Heart left ventricle (tissue), 13 donors: ENCODE measurements around the gene NPPB.

Source experiments
- CTCF ChIP-seq, 12 donors: fragments of 200-600 bp; sonication (generic) in 4 of 12; IDR thresholded peaks; one replicate each; pipeline versions ENCODE4 v1.5.0 to v1.8.0; 2018 to 2022; ENCODE audit warnings: antibody characterized with exemption in 12 of 12, mild to moderate bottlenecking in 5 of 12
- POLR2A ChIP-seq, 2 donors: fragments of 450-650 bp; IDR thresholded peaks; one replicate each; pipeline ENCODE4 v1.6.1; 2017; ENCODE audit warnings: antibody characterized with exemption in 2 of 2, mild to moderate bottlenecking in 2 of 2, moderate library complexity in 2 of 2
- donor health status: ischemic (EF 13 %, LVEDD 7.1; RV severe dilation, severe dysfunction).
- donor health status: DM: no; HTN: yes; CAD: no.
- donor health status: DM: no; HTN: no; CAD: no.
- donor health status: ischemic (EF 25% LVEDD 6.9; RV normal size, moderate dysfunction).
- donor health status: ischemic (EF 25% LVEDD 5.7; RV mildly dilated, moderate dysfunction).
- donor health status: ischemic (EF 35%, LVEDD 5.7; RV mildly dilated, moderate dysfunction).
- donor health status: nonischemic (EF 11% LVEDD 7.7; RV severe dilation, severe dysfunction).
- donor health status: DM: yes; HTN: yes; CAD: no.
- donor health status: PGD.
- donor health status: ischemic (EF 29% LVEDD 5.4; RV normal size, mild dysfunction).
- donor health status: nonischemic (EF 23%, LVEDD 6.1; RV moderate dilation, normal function).

GRCh38 chr1:11842154-11843041 is 16.3 kb downstream of the NPPB start:
- TF ChIP-seq CTCF (IDR thresholded peaks at IDR 0.05) = no peak
- no peak for TF ChIP-seq POLR2A (IDR thresholded peaks at IDR 0.05)
